Measurements from ENCODE around the gene RPL41. TPM values are rescaled to one million over a fixed set of nuclear protein-coding genes. Genes with fewer than 3 reads are reported as not detected.
"Not testable (repeated sequence)": the region's sequence is repeated elsewhere in the genome, so short reads cannot be mapped to it uniquely, and the experiment has no call there.

The RPL41 gene
- total RNA-seq, 3 donors from 2014 or later, result 3,675 to 5,580 (median 4,429) TPM

DNA sequence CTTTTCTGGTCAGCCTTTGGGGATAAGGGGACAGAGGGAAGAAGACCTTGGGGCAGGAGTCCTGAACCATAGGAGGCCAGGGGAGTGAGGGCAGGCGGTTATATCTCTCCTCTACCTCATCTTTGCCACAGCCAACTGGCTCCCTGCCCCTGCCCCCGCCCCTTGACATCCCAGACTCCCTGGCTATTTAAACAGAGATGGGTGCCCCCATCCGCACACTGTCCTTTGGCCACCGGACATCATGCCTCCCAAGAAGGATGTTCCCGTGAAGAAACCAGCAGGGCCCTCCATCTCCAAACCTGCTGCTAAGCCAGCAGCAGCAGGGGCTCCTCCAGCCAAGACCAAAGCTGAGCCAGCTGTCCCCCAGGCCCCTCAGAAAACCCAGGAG, 37.2 kb downstream of the RPL41 start:
- intact Hi-C loops (cut with DNase I; ENCODE audit: low total_unique reads), result no loop called here
- Histone ChIP-seq H3K9me3 (no peaks in the 10 kb centered on the region), H3K4me3 (peak overlapping the region in 1 of 3 donors; percentile 75), H3K4me1 (peaks cover 4 to 16% of the 10 kb centered on the region in 2 donors), H3K36me3 (no peaks in the 10 kb centered on the region), H3K27ac (peak overlapping the region in 1 of 2 donors; percentile 95), H3K27me3 (no peaks in the 10 kb centered on the region)
- TF ChIP-seq, protein P1, sequence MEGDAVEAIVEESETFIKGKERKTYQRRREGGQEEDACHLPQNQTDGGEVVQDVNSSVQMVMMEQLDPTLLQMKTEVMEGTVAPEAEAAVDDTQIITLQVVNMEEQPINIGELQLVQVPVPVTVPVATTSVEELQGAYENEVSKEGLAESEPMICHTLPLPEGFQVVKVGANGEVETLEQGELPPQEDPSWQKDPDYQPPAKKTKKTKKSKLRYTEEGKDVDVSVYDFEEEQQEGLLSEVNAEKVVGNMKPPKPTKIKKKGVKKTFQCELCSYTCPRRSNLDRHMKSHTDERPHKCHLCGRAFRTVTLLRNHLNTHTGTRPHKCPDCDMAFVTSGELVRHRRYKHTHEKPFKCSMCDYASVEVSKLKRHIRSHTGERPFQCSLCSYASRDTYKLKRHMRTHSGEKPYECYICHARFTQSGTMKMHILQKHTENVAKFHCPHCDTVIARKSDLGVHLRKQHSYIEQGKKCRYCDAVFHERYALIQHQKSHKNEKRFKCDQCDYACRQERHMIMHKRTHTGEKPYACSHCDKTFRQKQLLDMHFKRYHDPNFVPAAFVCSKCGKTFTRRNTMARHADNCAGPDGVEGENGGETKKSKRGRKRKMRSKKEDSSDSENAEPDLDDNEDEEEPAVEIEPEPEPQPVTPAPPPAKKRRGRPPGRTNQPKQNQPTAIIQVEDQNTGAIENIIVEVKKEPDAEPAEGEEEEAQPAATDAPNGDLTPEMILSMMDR (IDR thresholded peaks at IDR 0.05), result no peak
- TF ChIP-seq POLR2A (IDR thresholded peaks at IDR 0.05) (no peak), POLR2AphosphoS5 (IDR thresholded peaks at IDR 0.05) (no peak)
- DNase-seq (ENCODE audit: low spot score in 2 of 2), result no peak

- Histone ChIP-seq H3K4me1 (peaks cover 4 to 16% of the 10 kb centered on the region in 2 donors), H3K36me3 (no peaks in the 10 kb centered on the region), H3K9me3 (no peaks in the 10 kb centered on the region), H3K4me3 (no peak overlapping the region), H3K27me3 (no peaks in the 10 kb centered on the region), H3K27ac (peak overlapping the region in 1 of 2 donors; percentile 8)
- no peak for DNase-seq (ENCODE audit: low spot score in 2 of 2)
- intact Hi-C loops (cut with DNase I; ENCODE audit: low total_unique reads), result no loop called here
- TF ChIP-seq, protein P1 (IDR thresholded peaks at IDR 0.05), result no peak
- TF ChIP-seq POLR2AphosphoS5 (IDR thresholded peaks at IDR 0.05) (no peak), POLR2A (IDR thresholded peaks at IDR 0.05) (no peak)
Observed at GRCh38 chr12:56154246-56154771, 37.9 kb downstream of the RPL41 start.

DNA sequence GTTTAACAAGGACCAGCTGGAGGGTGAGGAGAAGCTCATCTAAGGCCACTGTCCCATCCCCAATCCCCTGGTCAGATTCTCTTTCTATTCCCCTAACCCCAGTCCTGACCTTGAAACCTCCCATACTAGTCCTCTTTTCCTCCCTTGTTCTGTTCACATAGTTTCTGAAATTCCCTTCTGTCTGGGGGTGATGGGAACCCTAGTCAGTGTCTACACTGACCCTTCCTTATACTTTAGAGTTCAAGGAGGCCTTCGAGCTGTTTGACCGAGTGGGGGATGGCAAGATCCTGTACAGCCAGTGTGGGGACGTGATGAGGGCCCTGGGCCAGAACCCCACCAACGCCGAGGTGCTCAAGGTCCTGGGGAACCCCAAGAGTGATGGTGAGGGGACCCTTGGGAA, 38.4 kb downstream of the RPL41 start:
- Histone ChIP-seq H3K4me3 (no peak overlapping the region), H3K9me3 (no peaks in the 10 kb centered on the region), H3K4me1 (peaks cover 4 to 21% of the 10 kb centered on the region in 2 donors), H3K27me3 (no peaks in the 10 kb centered on the region), H3K36me3 (no peaks in the 10 kb centered on the region), H3K27ac (no peak overlapping the region)
- DNase-seq (ENCODE audit: low spot score in 2 of 2), result no peak
- TF ChIP-seq POLR2AphosphoS5 (IDR thresholded peaks at IDR 0.05) (no peak), POLR2A (IDR thresholded peaks at IDR 0.05) (no peak)
- TF ChIP-seq, protein P1 (IDR thresholded peaks at IDR 0.05), result no peak
- intact Hi-C loops (cut with DNase I; ENCODE audit: low total_unique reads), result loop anchor here (5.0 kb wide), 1 partner anchor 33 kb away; no protein-coding TSS in a partner anchor

DNA sequence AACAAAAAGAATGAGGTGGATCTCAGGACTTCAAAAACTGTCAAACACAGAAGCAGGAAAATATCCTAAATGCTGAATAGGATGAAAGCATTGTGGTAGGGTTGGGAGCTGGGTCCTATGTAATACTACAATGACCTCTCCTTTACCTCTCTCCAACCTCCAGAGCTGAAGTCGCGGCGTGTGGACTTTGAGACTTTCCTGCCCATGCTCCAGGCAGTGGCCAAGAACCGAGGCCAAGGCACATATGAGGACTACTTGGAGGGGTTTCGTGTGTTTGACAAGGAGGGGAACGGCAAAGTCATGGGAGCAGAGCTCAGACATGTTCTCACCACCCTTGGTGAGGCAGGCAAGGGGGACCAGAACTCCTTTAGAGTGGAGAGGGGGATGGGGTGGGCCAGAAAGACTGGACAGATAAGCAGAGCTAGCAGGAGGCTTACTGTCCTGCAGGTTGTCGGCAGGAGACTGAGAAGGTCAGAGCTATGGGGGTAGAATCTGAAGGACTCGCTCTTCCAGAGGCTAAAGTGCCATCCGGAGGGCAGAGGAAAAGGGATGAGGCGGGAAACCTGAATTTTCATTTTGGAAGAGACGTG, 38.9 kb downstream of the RPL41 start:
- TF ChIP-seq, protein P1 (IDR thresholded peaks at IDR 0.05), result no peak
- no peaks in the 10 kb centered on the region for H3K36me3 ChIP-seq
- no peak for DNase-seq (ENCODE audit: low spot score in 2 of 2)
- H3K9me3 ChIP-seq, result no peaks in the 10 kb centered on the region
- H3K27ac ChIP-seq, result no peak overlapping the region
- H3K4me1 ChIP-seq, result peaks cover 7 to 26% of the 10 kb centered on the region in 2 donors
- no peak overlapping the region for H3K4me3 ChIP-seq
- intact Hi-C loops (cut with DNase I; ENCODE audit: low total_unique reads), result loop anchor here (5.0 kb wide), 1 partner anchor 33 kb away; no protein-coding TSS in a partner anchor
- H3K27me3 ChIP-seq, result no peaks in the 10 kb centered on the region

DNA sequence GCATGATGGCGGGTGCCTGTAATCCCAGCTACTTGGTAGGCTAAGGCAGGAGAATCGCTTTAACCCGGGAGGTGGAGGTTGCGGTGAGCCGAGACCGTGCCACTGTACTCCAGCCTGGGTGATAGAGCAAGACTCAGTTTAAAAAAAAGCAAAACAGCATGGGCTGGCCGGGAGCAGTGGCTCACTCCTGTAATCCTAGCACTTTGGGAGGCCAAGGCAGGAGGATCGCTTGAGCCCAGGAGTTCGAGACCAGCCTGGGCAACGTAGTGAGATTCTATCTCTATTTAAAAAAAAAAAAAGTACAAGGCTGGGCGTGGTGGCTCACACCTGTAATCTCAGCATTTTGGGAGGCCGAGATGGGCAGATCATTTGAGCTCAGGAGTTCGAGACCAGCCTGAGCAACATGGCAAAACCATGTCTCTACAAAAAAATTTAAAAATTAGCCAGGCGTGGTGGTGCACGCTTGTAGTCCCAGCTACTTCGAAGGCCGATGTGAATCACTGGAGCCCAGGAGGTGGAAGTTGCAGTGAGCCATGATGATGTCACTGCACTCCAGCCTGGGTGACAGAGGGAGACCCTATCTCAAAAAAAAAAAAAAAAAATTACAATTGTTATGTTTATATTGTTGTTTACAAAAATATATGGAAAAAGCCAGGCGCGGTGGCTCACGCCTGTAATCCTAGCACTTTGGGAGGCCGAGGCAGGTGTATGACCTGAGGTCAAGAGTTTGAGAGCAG, 40.2 kb downstream of the RPL41 start:
- H3K9me3 ChIP-seq; H3K36me3 ChIP-seq; DNase-seq (ENCODE audit: low spot score in 2 of 2); H3K27me3 ChIP-seq: not testable (repeated sequence)
- Histone ChIP-seq H3K27ac (peak overlapping the region; percentile 100), H3K4me3 (peak overlapping the region; percentile 89 to 97 (median 94)), H3K4me1 (peaks cover 4 to 35% of the 10 kb centered on the region in 2 donors)
- intact Hi-C loops (cut with DNase I; ENCODE audit: low total_unique reads), result loop anchor here (5.0 kb wide), 1 partner anchor 34 kb away; no protein-coding TSS in a partner anchor
